Keratinocyte (primary cell): ENCODE results near the gene NTNG1.

Experiments
- EZH2 ChIP-seq: IDR thresholded peaks from one replicate; pipeline ENCODE4 v1.6.1; 2012; ENCODE audit warnings: inconsistent platforms, mild to moderate bottlenecking, low read length, moderate library complexity
- TF ChIP-seq, protein P1 (sequence below), 3 experiments: IDR thresholded peaks in 1 of 3; conservative IDR thresholded peaks in 1 of 3; optimal IDR thresholded peaks in 1 of 3; 2 replicates in 2 of 3; 3 replicates in 1 of 3; pipeline versions ENCODE3 to v1.5.1; 2011; ENCODE audit warnings: low read length in 3 of 3, mild to moderate bottlenecking in 3 of 3, moderate library complexity in 2 of 3, control low read depth in 1 of 3, inconsistent platforms in 1 of 3; ENCODE audit not compliant: insufficient read depth in 2 of 3; ENCODE audit errors: extremely low read depth in 1 of 3

DNA sequence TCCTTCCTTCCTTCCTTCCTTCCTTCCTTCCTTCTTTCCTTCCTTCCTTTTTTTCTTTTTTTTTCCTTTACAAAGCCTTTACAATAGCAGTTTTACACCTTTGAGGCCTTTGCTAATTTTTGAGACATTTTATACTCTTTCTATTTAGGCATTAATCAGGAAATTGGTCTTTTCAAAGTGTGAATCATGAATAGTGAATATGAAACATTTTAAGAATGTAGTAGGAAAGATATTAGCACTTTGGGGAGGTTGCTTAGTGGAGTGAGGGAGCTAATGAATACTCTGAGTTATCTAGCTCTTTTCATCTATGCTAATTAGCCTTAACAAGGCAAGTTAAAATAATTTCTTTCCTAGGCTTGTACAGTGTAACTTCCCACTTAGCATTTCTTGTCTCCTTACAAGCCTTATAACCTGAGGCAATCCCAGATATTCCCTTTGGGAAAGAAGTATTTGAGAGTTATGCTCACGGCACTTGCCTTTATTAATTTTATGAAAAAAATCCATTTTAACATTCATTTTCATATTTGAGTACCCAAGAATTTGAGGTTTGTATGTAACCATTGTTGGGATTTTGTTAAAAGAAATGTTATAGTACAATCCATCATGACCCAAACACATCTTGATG lies 122.6 kb downstream of the NTNG1 start:
- no peak for TF ChIP-seq EZH2
- TF ChIP-seq, protein P1, sequence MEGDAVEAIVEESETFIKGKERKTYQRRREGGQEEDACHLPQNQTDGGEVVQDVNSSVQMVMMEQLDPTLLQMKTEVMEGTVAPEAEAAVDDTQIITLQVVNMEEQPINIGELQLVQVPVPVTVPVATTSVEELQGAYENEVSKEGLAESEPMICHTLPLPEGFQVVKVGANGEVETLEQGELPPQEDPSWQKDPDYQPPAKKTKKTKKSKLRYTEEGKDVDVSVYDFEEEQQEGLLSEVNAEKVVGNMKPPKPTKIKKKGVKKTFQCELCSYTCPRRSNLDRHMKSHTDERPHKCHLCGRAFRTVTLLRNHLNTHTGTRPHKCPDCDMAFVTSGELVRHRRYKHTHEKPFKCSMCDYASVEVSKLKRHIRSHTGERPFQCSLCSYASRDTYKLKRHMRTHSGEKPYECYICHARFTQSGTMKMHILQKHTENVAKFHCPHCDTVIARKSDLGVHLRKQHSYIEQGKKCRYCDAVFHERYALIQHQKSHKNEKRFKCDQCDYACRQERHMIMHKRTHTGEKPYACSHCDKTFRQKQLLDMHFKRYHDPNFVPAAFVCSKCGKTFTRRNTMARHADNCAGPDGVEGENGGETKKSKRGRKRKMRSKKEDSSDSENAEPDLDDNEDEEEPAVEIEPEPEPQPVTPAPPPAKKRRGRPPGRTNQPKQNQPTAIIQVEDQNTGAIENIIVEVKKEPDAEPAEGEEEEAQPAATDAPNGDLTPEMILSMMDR (optimal IDR thresholded peaks at IDR 0.05 in 1 of 3, IDR thresholded peaks at IDR 0.05 in 1 of 3, conservative IDR thresholded peaks at IDR 0.05 in 1 of 3; ENCODE audit: extremely low read depth in 1 of 3, insufficient read depth in 2 of 3, low read length in 3 of 3): no peak
